ENCODE data around the gene PPL. TPM values are rescaled to one million over a fixed set of nuclear protein-coding genes. Genes with fewer than 3 reads are reported as not detected.
A peak's percentile ranks its signal among the peaks of the same experiment; 100 is the strongest.

Gene PPL
- total and polyA plus RNA-seq, 2 of the 13 experiments (the other 11 are each of a cell fraction or from before 2014, with no cell fraction given) = 5.7 to 6.6 TPM

GRCh38 chr16:4846901-4847773 is 89.8 kb downstream of the PPL start, which contains the start of the genes GLYR1 and UBN1 (continued):
- TF ChIP-seq ZNF225 (CRISPR knock-in tag; IDR thresholded peaks at IDR 0.05) (no peak), ZSCAN30 (CRISPR knock-in tag; IDR thresholded peaks at IDR 0.05) (no peak), SIX4 (CRISPR knock-in tag; IDR thresholded peaks at IDR 0.05) (no peak), ZNF703 (CRISPR knock-in tag; IDR thresholded peaks at IDR 0.05; ENCODE audit: borderline replicate concordance) (no peak), TSC22D2 (CRISPR knock-in tag; IDR thresholded peaks at IDR 0.05; ENCODE audit: borderline replicate concordance) (no peak), KIAA2018 (CRISPR knock-in tag; IDR thresholded peaks at IDR 0.05; ENCODE audit: borderline replicate concordance) (no peak), ZNF18 (CRISPR knock-in tag; IDR thresholded peaks at IDR 0.05; ENCODE audit: insufficient replicate concordance) (peak; percentile 25), ZNF557 (CRISPR knock-in tag; IDR thresholded peaks at IDR 0.05) (no peak), CERS6 (CRISPR knock-in tag; IDR thresholded peaks at IDR 0.05) (no peak; the same call in 1 of the 2 replicates), TEAD2 (CRISPR knock-in tag; IDR thresholded peaks at IDR 0.05) (no peak), MTA3 (CRISPR knock-in tag; IDR thresholded peaks at IDR 0.05) (no peak), GATAD1 (CRISPR knock-in tag; IDR thresholded peaks at IDR 0.05) (peak; percentile 94), CHD2 (IDR thresholded peaks at IDR 0.05; ENCODE audit: low read depth, low read length) (no peak), JUND (CRISPR knock-in tag; IDR thresholded peaks at IDR 0.05) (no peak), SSRP1 (CRISPR knock-in tag; IDR thresholded peaks at IDR 0.05) (no peak), ARID3A (IDR thresholded peaks at IDR 0.05; ENCODE audit: low read depth, low read length) (no peak), ZNF713 (CRISPR knock-in tag; IDR thresholded peaks at IDR 0.05) (no peak), MBD4 (IDR thresholded peaks at IDR 0.05; ENCODE audit: borderline replicate concordance, low read length) (no peak)

Data from HepG2 (cell line).